Measurements from ENCODE around the gene SERINC2. TPM values are rescaled to one million over a fixed set of nuclear protein-coding genes. Genes with fewer than 3 reads are reported as not detected.

The SERINC2 gene
- total and polyA plus RNA-seq, 2 experiments from 2014 or later: 20.5 to 23.3 TPM

DNA sequence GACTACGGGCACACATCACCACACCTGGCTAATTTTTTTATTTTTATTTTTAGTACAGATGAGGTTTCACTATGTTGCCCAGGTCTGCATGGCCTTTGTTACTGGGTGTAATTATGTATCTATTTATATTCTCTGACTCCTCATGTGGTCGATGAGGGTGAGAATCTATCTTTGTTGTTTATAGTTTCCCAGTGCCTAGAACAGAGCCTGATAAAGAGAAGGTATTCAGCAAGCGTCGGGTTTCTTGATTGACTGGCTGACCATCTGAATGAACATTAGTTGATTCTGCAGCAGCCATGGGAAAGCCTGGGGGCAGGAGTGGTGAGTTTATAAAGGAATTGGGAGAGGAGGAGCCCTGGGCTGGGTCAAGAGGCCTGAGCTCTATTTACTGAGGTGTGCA lies 28.5 kb downstream of the SERINC2 start:
- TF ChIP-seq STAT1 (IDR thresholded peaks at IDR 0.05; ENCODE audit: unreplicated experiment) (no peak), CREB1 (CRISPR knock-in tag; IDR thresholded peaks at IDR 0.05; ENCODE audit: low read depth) (no peak), REST (IDR thresholded peaks at IDR 0.05; ENCODE audit: unreplicated experiment) (no peak), EZH2 (IDR thresholded peaks at IDR 0.05; ENCODE audit: low read depth, unreplicated experiment) (no peak), JUNB (IDR thresholded peaks at IDR 0.05; ENCODE audit: unreplicated experiment) (no peak), POLR2AphosphoS5 (IDR thresholded peaks at IDR 0.05; ENCODE audit: low read depth) (no peak), NANOG (IDR thresholded peaks at IDR 0.05; ENCODE audit: borderline replicate concordance) (no peak), ZNF114 (CRISPR knock-in tag; IDR thresholded peaks at IDR 0.05) (no peak), EZH2phosphoT487 (IDR thresholded peaks at IDR 0.05; ENCODE audit: unreplicated experiment) (no peak), ZNF331 (CRISPR knock-in tag; IDR thresholded peaks at IDR 0.05; ENCODE audit: low read depth) (no peak)
- TF ChIP-seq, protein P1, sequence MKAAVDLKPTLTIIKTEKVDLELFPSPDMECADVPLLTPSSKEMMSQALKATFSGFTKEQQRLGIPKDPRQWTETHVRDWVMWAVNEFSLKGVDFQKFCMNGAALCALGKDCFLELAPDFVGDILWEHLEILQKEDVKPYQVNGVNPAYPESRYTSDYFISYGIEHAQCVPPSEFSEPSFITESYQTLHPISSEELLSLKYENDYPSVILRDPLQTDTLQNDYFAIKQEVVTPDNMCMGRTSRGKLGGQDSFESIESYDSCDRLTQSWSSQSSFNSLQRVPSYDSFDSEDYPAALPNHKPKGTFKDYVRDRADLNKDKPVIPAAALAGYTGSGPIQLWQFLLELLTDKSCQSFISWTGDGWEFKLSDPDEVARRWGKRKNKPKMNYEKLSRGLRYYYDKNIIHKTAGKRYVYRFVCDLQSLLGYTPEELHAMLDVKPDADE (IDR thresholded peaks at IDR 0.05): no peak
- TF ChIP-seq, protein P2, sequence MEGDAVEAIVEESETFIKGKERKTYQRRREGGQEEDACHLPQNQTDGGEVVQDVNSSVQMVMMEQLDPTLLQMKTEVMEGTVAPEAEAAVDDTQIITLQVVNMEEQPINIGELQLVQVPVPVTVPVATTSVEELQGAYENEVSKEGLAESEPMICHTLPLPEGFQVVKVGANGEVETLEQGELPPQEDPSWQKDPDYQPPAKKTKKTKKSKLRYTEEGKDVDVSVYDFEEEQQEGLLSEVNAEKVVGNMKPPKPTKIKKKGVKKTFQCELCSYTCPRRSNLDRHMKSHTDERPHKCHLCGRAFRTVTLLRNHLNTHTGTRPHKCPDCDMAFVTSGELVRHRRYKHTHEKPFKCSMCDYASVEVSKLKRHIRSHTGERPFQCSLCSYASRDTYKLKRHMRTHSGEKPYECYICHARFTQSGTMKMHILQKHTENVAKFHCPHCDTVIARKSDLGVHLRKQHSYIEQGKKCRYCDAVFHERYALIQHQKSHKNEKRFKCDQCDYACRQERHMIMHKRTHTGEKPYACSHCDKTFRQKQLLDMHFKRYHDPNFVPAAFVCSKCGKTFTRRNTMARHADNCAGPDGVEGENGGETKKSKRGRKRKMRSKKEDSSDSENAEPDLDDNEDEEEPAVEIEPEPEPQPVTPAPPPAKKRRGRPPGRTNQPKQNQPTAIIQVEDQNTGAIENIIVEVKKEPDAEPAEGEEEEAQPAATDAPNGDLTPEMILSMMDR (conservative IDR thresholded peaks at IDR 0.05; ENCODE audit: low read depth in 2 of 2): no peak
- TF ChIP-seq, protein P3, sequence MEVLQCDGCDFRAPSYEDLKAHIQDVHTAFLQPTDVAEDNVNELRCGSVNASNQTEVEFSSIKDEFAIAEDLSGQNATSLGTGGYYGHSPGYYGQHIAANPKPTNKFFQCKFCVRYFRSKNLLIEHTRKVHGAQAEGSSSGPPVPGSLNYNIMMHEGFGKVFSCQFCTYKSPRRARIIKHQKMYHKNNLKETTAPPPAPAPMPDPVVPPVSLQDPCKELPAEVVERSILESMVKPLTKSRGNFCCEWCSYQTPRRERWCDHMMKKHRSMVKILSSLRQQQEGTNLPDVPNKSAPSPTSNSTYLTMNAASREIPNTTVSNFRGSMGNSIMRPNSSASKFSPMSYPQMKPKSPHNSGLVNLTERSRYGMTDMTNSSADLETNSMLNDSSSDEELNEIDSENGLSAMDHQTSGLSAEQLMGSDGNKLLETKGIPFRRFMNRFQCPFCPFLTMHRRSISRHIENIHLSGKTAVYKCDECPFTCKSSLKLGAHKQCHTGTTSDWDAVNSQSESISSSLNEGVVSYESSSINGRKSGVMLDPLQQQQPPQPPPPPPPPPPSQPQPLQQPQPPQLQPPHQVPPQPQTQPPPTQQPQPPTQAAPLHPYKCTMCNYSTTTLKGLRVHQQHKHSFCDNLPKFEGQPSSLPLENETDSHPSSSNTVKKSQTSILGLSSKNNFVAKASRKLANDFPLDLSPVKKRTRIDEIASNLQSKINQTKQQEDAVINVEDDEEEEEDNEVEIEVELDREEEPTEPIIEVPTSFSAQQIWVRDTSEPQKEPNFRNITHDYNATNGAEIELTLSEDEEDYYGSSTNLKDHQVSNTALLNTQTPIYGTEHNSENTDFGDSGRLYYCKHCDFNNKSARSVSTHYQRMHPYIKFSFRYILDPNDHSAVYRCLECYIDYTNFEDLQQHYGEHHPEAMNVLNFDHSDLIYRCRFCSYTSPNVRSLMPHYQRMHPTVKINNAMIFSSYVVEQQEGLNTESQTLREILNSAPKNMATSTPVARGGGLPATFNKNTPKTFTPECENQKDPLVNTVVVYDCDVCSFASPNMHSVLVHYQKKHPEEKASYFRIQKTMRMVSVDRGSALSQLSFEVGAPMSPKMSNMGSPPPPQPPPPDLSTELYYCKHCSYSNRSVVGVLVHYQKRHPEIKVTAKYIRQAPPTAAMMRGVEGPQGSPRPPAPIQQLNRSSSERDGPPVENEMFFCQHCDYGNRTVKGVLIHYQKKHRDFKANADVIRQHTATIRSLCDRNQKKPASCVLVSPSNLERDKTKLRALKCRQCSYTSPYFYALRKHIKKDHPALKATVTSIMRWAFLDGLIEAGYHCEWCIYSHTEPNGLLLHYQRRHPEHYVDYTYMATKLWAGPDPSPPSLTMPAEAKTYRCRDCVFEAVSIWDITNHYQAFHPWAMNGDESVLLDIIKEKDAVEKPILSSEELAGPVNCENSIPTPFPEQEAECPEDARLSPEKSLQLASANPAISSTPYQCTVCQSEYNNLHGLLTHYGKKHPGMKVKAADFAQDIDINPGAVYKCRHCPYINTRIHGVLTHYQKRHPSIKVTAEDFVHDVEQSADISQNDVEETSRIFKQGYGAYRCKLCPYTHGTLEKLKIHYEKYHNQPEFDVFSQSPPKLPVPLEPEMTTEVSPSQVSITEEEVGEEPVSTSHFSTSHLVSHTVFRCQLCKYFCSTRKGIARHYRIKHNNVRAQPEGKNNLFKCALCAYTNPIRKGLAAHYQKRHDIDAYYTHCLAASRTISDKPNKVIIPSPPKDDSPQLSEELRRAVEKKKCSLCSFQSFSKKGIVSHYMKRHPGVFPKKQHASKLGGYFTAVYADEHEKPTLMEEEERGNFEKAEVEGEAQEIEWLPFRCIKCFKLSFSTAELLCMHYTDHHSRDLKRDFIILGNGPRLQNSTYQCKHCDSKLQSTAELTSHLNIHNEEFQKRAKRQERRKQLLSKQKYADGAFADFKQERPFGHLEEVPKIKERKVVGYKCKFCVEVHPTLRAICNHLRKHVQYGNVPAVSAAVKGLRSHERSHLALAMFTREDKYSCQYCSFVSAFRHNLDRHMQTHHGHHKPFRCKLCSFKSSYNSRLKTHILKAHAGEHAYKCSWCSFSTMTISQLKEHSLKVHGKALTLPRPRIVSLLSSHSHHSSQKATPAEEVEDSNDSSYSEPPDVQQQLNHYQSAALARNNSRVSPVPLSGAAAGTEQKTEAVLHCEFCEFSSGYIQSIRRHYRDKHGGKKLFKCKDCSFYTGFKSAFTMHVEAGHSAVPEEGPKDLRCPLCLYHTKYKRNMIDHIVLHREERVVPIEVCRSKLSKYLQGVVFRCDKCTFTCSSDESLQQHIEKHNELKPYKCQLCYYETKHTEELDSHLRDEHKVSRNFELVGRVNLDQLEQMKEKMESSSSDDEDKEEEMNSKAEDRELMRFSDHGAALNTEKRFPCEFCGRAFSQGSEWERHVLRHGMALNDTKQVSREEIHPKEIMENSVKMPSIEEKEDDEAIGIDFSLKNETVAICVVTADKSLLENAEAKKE (CRISPR knock-in tag; IDR thresholded peaks at IDR 0.05): no peak
- no peaks in the 10 kb centered on the region for H4K20me1 ChIP-seq (replicated peaks; ENCODE audit: insufficient read depth)
- no peaks in the 10 kb centered on the region for H3K79me2 ChIP-seq (replicated peaks; ENCODE audit: insufficient read depth)
- no peak overlapping the region for H3K4me3 ChIP-seq
- H3K27me3 ChIP-seq (ENCODE audit: insufficient read depth): no peaks in the 10 kb centered on the region
- Mint-ChIP-seq H3K36me3 (ENCODE audit: low read depth) (no peaks in the 10 kb centered on the region), H3K4me1 (no peaks in the 10 kb centered on the region; the same call in 2 of the 3 replicates), H3K27ac (no peak overlapping the region), H3K9me3 (peaks cover 22% of the 10 kb centered on the region), H3K4me3 (no peak overlapping the region), H3K27me3 (ENCODE audit: insufficient read depth, low read depth, poor library complexity) (peaks cover 8% of the 10 kb centered on the region)
- no peak overlapping the region for H3K27ac ChIP-seq (ENCODE audit: low read depth)
- no peaks in the 10 kb centered on the region for H3F3A ChIP-seq (replicated peaks; ENCODE audit: low read depth)
- ATAC-seq: no peak
- no peaks in the 10 kb centered on the region; the same call in 1 of the 2 replicates for H3K9me2 ChIP-seq (ENCODE audit: insufficient read depth)
- DNase-seq (ENCODE audit: low spot score): no peak
- H3K4me1 ChIP-seq (ENCODE audit: insufficient read depth): no peaks in the 10 kb centered on the region
- H3K4me2 ChIP-seq: no peak overlapping the region
- H3K36me3 ChIP-seq (ENCODE audit: insufficient read depth): no peaks in the 10 kb centered on the region
- no peak overlapping the region for H2AFZ ChIP-seq

Data from GM23338 (cell line).